HepG2 (cell line): Measurements from ENCODE around the gene WDR47. TPM values are rescaled to one million over a fixed set of nuclear protein-coding genes. Genes with fewer than 3 reads are reported as not detected.

Experiments used
- ATAC-seq: fragments of 200-7000 bp; cut with Tn5 transposase; 3 replicates; pipeline ENCODE4 v1.9.1; 2020; ENCODE audit warnings: mild to moderate bottlenecking, moderate library complexity
- BruUV-seq: library from RNA; stranded (reverse); fragments of 400-500 nt; replicated peaks from 2 replicates; lab custom pipeline; 2021; lab: Mats Ljungman, UMichigan
- CTCF ChIA-PET: fragments of 300-600 bp; formaldehyde crosslinking; extraction: SDS; loops from one replicate; lab custom pipeline; 2021; ENCODE audit warnings: low total read pairs, inconsistent platforms, low intra/inter-chr PET ratio; lab: Yijun Ruan, JAX
- POLR2A ChIA-PET: fragments of 350-600 bp; sonication (Branson Sonifier 250); formaldehyde crosslinking; loops from one replicate; lab custom pipeline; 2020; ENCODE audit warnings: antibody characterized with exemption, inconsistent platforms; lab: Yijun Ruan, JAX
- DNase-seq: peaks from one replicate; pipeline ENCODE4 v3.0.0-alpha.2; 2015; ENCODE audit warnings: low spot score
- FAIRE-seq: peaks from 3 replicates; lab custom pipeline; 2011; peaks lifted over from hg19 to GRCh38; lab: Jason Lieb, UNC
- H2AFZ ChIP-seq: one replicate; pipeline ENCODE4 v1.6.1; 2011; ENCODE audit warnings: low read length, inconsistent platforms
- H3K27ac ChIP-seq: fragments of 300-600 bp; 3 replicates; pipeline ENCODE4 v1.8.0; 2011; ENCODE audit warnings: mixed run types, mild to moderate bottlenecking, mixed read lengths, low read length, inconsistent platforms; ENCODE audit not compliant: insufficient read depth; ENCODE audit errors: extremely low read length
- H3K27me3 ChIP-seq, 2 experiments: fragments of 200-600 bp in 1 of 2; 2 replicates in 1 of 2; 3 replicates in 1 of 2; pipeline versions ENCODE4 v1.6.0 to v1.8.0; 2011; ENCODE audit warnings: low read length in 2 of 2, mild to moderate bottlenecking in 2 of 2, moderate library complexity in 2 of 2, inconsistent platforms in 1 of 2; ENCODE audit not compliant: insufficient read depth in 2 of 2, control insufficient read depth in 1 of 2
- H3K36me3 ChIP-seq, 2 experiments: fragments of 200-600 bp in 1 of 2; replicated peaks in 1 of 2; 2 replicates in 1 of 2; 3 replicates in 1 of 2; pipeline versions ENCODE4 v1.5.1 to v1.8.0; 2011; ENCODE audit warnings: low read length in 2 of 2, inconsistent platforms in 1 of 2; ENCODE audit not compliant: insufficient read depth in 2 of 2, control insufficient read depth in 1 of 2
- H3K4me1 ChIP-seq: 2 replicates; pipeline ENCODE4 v1.5.1; 2012; ENCODE audit warnings: low read length, inconsistent platforms; ENCODE audit not compliant: insufficient read depth
- H3K4me2 ChIP-seq: 2 replicates; pipeline ENCODE4 v1.6.0; 2011; ENCODE audit warnings: low read depth, low read length, inconsistent platforms
- H3K4me3 ChIP-seq, 3 experiments: fragments of 200-600 bp in 1 of 3; sonication (generic), shearing (Covaris generic) in 1 of 3; replicated peaks in 1 of 3; 2 replicates each; pipeline ENCODE4 v1.5.1; 2011 to 2016; ENCODE audit warnings: low read length in 3 of 3, inconsistent platforms in 2 of 3, low read depth in 2 of 3, mild to moderate bottlenecking in 2 of 3, control low read depth in 1 of 3, mixed read lengths in 1 of 3; ENCODE audit not compliant: insufficient read depth in 1 of 3
- H3K79me2 ChIP-seq: one replicate; pipeline ENCODE4 v1.6.1; 2011; ENCODE audit warnings: low read length, inconsistent platforms; ENCODE audit not compliant: insufficient read depth
- H3K9ac ChIP-seq: 2 replicates; pipeline ENCODE4 v1.6.0; 2011; ENCODE audit warnings: mild to moderate bottlenecking, low read depth, low read length, inconsistent platforms; ENCODE audit not compliant: insufficient read depth
- H3K9me3 ChIP-seq: 2 replicates; pipeline ENCODE4 v1.5.1; 2012; ENCODE audit warnings: mild to moderate bottlenecking, low read length
- H4K20me1 ChIP-seq: 2 replicates; pipeline ENCODE4 v1.6.0; 2011; ENCODE audit warnings: inconsistent platforms, mild to moderate bottlenecking, low read length, moderate library complexity; ENCODE audit not compliant: insufficient read depth
- HCFC1 ChIP-seq: fragments of 150-350 bp; IDR thresholded peaks from 2 replicates; pipeline ENCODE4 v1.6.1; 2014; ENCODE audit warnings: low read depth, low read length
- ISX ChIP-seq: sonication (generic); formaldehyde crosslinking; conservative IDR thresholded peaks from 2 replicates; pipeline ENCODE4 v1.5.0; 2020; ENCODE audit warnings: missing genetic modification reagents
- NCOR1 ChIP-seq: fragments of 200-600 bp; sonication (generic); IDR thresholded peaks from 2 replicates; pipeline ENCODE4 v1.7.0; 2017; ENCODE audit warnings: antibody characterized with exemption, low read length, borderline replicate concordance
- RBAK ChIP-seq: sonication (generic); formaldehyde crosslinking; IDR thresholded peaks from 2 replicates; pipeline ENCODE4 v1.5.1; 2020; ENCODE audit warnings: mild to moderate bottlenecking, missing genetic modification reagents
- SNAI1 ChIP-seq: sonication (generic); formaldehyde crosslinking; IDR thresholded peaks from 2 replicates; pipeline ENCODE4 v1.5.0; 2020; ENCODE audit warnings: mild to moderate bottlenecking, missing genetic modification reagents, borderline replicate concordance
- SOX13 ChIP-seq, 3 experiments: fragments of 450-650 bp in 1 of 3; sonication (generic) in 1 of 3; formaldehyde crosslinking in 1 of 3; IDR thresholded peaks in 2 of 3; conservative IDR thresholded peaks in 1 of 3; 2 replicates each; pipeline versions ENCODE4 v1.5.0 to v1.6.1; 2016 to 2020; ENCODE audit warnings: antibody characterized with exemption in 1 of 3, mild to moderate bottlenecking in 1 of 3, missing compliant biosample characterization in 1 of 3, missing genetic modification reagents in 1 of 3, moderate library complexity in 1 of 3
- TBP ChIP-seq: sonication (generic); formaldehyde crosslinking; IDR thresholded peaks from 2 replicates; pipeline ENCODE4 v1.5.0; 2020; ENCODE audit warnings: missing genetic modification reagents
- ZFP36 ChIP-seq: fragments of 150-350 bp; IDR thresholded peaks from 2 replicates; pipeline ENCODE4 v1.6.1; 2018; ENCODE audit warnings: borderline replicate concordance, low read length, low read depth; ENCODE audit not compliant: partially characterized antibody
- ZNF407 ChIP-seq: sonication (generic); formaldehyde crosslinking; IDR thresholded peaks from one replicate; pipeline ENCODE4 v1.5.1; 2020; ENCODE audit warnings: mild to moderate bottlenecking, missing genetic modification reagents; ENCODE audit errors: not compliant biosample characterization
- WGBS: methylation state at CpG from one replicate; pipeline ENCODE4 v1.1.6; 2017; ENCODE audit warnings: low lambda C conversion rate; 5-methylcytosine and 5-hydroxymethylcytosine counted together
- in situ Hi-C: cut with HindIII; loops from 2 replicates; pipeline ENCODE4 v1.10.0; 2017; ENCODE audit warnings: low pct_unique_long_range_greater_than_20kb; ENCODE audit not compliant: extremely low pct_ligation_motif_present
- intact Hi-C: fragments of 100-400 bp; cut with micrococcal nuclease; formaldehyde crosslinking; loops from one replicate; pipeline ENCODE4 v1.10.0; 2022; ENCODE audit not compliant: unreplicated experiment
- polyA plus RNA-seq, 8 experiments: library from polyadenylated mRNA; depleted of rRNA in 3 of 8; stranded (reverse) in 7 of 8; unstranded in 1 of 8; fragments of >200 nt; fragmentation: Illumina TruSeq in 4 of 8; extraction: Trizol in 4 of 8; gene quantifications; 2 replicates each; pipeline versions ENCODE4 v1.2.1 to v1.2.3, GENCODE V29; 2011 to 2016; ENCODE audit warnings: low read depth in 4 of 8, missing spikeins in 1 of 8, mixed read lengths in 1 of 8; ENCODE audit not compliant: insufficient read depth in 1 of 8
- total RNA-seq, 5 experiments: library from RNA; depleted of rRNA; stranded (reverse); fragments of >200 nt; fragmentation: Illumina TruSeq; extraction: Trizol; gene quantifications; 2 replicates each; pipeline ENCODE4 v1.2.3, GENCODE V29; 2016; ENCODE audit warnings: low read depth in 1 of 5
- TF ChIP-seq, protein P1 (sequence below): sonication (generic); formaldehyde crosslinking; IDR thresholded peaks from 2 replicates; pipeline ENCODE4 v1.5.1; 2020; ENCODE audit warnings: mild to moderate bottlenecking, missing genetic modification reagents, moderate library complexity

WDR47 gene
- total and polyA plus RNA-seq, 2 of the 13 experiments (the other 11 are each of a cell fraction or from before 2014, with no cell fraction given), result 4.3 to 5.9 TPM

DNA sequence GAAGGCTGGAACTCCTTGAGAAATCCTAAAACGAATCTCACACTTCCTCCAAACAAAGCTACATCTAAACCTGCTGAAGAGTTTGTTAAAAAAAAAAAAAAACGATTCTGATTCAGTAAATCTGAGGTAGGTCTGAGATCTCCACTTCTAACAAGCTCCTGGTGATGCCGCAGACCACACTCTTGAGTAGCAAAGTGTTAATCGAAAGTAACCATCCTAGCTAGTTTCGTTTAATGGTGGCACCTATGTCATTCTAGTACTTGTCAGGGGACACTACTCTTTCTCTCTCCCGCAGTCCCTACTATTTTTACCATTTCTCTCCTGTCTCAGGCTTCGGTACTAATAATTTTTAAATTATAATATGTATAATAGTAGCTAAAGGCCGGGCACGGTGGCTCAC lies 80.7 kb downstream of the WDR47 start:
- in situ Hi-C loops, result no loop called here
- no peak for TF ChIP-seq ZFP36
- no peak for TF ChIP-seq SNAI1
- TF ChIP-seq RBAK (CRISPR knock-in tag), result no peak
- no peak for TF ChIP-seq ZNF407
- TF ChIP-seq NCOR1, result no peak
- TF ChIP-seq, protein P1, sequence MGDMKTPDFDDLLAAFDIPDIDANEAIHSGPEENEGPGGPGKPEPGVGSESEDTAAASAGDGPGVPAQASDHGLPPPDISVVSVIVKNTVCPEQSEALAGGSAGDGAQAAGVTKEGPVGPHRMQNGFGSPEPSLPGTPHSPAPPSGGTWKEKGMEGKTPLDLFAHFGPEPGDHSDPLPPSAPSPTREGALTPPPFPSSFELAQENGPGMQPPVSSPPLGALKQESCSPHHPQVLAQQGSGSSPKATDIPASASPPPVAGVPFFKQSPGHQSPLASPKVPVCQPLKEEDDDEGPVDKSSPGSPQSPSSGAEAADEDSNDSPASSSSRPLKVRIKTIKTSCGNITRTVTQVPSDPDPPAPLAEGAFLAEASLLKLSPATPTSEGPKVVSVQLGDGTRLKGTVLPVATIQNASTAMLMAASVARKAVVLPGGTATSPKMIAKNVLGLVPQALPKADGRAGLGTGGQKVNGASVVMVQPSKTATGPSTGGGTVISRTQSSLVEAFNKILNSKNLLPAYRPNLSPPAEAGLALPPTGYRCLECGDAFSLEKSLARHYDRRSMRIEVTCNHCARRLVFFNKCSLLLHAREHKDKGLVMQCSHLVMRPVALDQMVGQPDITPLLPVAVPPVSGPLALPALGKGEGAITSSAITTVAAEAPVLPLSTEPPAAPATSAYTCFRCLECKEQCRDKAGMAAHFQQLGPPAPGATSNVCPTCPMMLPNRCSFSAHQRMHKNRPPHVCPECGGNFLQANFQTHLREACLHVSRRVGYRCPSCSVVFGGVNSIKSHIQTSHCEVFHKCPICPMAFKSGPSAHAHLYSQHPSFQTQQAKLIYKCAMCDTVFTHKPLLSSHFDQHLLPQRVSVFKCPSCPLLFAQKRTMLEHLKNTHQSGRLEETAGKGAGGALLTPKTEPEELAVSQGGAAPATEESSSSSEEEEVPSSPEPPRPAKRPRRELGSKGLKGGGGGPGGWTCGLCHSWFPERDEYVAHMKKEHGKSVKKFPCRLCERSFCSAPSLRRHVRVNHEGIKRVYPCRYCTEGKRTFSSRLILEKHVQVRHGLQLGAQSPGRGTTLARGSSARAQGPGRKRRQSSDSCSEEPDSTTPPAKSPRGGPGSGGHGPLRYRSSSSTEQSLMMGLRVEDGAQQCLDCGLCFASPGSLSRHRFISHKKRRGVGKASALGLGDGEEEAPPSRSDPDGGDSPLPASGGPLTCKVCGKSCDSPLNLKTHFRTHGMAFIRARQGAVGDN (CRISPR knock-in tag), result no peak
- TF ChIP-seq HCFC1, result no peak
- no peak for TF ChIP-seq TBP (CRISPR knock-in tag)
- TF ChIP-seq SOX13 (IDR thresholded peaks at IDR 0.05), result no peak
- TF ChIP-seq SOX13 (CRISPR knock-in tag; conservative IDR thresholded peaks at IDR 0.05 in 1 of 2, IDR thresholded peaks at IDR 0.05 in 1 of 2), result no peak
- no peak for TF ChIP-seq ISX

More for the DNA sequence above, 80.7 kb downstream of the WDR47 start:
- ATAC-seq, result no peak
- H4K20me1 ChIP-seq, result no peaks in the 10 kb centered on the region
- FAIRE-seq, result no peak
- no peak overlapping the region for H2AFZ ChIP-seq
- no peak for DNase-seq
- intact Hi-C loops, result loop anchor here (10.0 kb wide), 1 partner anchor 154 kb away; the partner anchor contains the start of gene ELAPOR1
- peaks cover 38% of the 10 kb centered on the region for H3K79me2 ChIP-seq
- 86% methylated on average over 9 of the region's 9 CpGs for WGBS
- no peak overlapping the region for H3K27ac ChIP-seq
- BruUV-seq, result no TSS peak
- ChIA-PET CTCF (no interaction called here), POLR2A (interaction anchor here (0.6 kb wide), 1 partner anchor 57 kb away, joined by 8 read pairs; no protein-coding TSS in a partner anchor)
- no peak overlapping the region; the same call in 1 of the 2 replicates for H3K4me2 ChIP-seq
- peaks cover 60% of the 10 kb centered on the region for H3K4me1 ChIP-seq
- peaks cover 0 to 23% of the 10 kb centered on the region in 2 experiments; a peak in 2 of 5 replicates for H3K36me3 ChIP-seq
- H3K27me3 ChIP-seq, result no peaks in the 10 kb centered on the region; a peak in 1 of 5 replicates
- H3K9me3 ChIP-seq, result no peaks in the 10 kb centered on the region
- H3K9ac ChIP-seq, result no peak overlapping the region
- no peak overlapping the region for H3K4me3 ChIP-seq
